PC-3 (cell line): ENCODE results near the gene SAMMSON.

Experiments used
- CTCF ChIP-seq: fragments of 300-600 bp; sonication (generic); conservative IDR thresholded peaks from 2 replicates; pipeline ENCODE4 v1.5.1; 2017; ENCODE audit warnings: antibody characterized with exemption, low read depth, mild to moderate bottlenecking, low read length
- EZH2 ChIP-seq: fragments of 300-600 bp; sonication (generic); IDR thresholded peaks from one replicate; pipeline ENCODE4 v1.6.1; 2017; ENCODE audit warnings: antibody characterized with exemption, mild to moderate bottlenecking, low read length; ENCODE audit not compliant: unreplicated experiment

DNA sequence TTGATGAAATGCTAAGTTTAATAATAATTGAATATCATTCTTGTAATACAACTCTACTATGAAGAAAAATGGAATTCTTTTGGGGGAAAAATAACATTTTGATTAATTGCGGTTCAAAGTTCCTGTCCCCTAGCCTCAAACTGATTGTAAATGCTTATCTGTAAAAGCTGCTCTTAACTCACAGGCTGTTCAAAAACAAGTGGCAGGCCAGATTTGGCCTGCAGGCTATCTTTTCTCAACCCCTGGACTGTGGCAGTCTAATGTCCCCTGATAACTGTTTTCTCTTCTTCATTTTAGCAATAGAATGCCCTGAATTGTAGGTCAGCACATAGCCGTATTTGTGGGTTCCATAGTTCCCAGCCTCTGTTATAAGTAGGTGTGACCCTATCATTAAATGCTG lies 23.5 kb upstream of the SAMMSON start:
- TF ChIP-seq CTCF (no peak), EZH2 (no peak)
